Bladder microvascular endothelial cell (primary cell): ENCODE data around the gene TMUB2. TPM values are rescaled to one million over a fixed set of nuclear protein-coding genes. Genes with fewer than 3 reads are reported as not detected.

Source experiments
- total RNA-seq: library from RNA; depleted of rRNA; stranded (reverse); fragments of >200 nt; gene quantifications from 2 replicates; pipeline ENCODE4 v1.2.3, GENCODE V29; 2014

Gene TMUB2
- 24.3 and 36.6 TPM in 2 replicates for total RNA-seq

GRCh38 chr17:44186307-44187130, at the start of gene TMUB2:
TSS of gene TMUB2 (plus strand) at chr17:44186972. CDS start at chr17:44187709, 737 bp downstream.

GRCh38 chr17:44170499-44171201, 16.1 kb upstream of the TMUB2 start, which contains the start of gene ASB16:
TSS of gene ASB16 (plus strand) at chr17:44170704. CDS start at chr17:44170790, 86 bp downstream.

GRCh38 chr17:44199553-44200477, 13.0 kb downstream of the TMUB2 start, which contains the start of gene ATXN7L3:
TSS of gene ATXN7L3 (minus strand) at chr17:44199884. CDS start at chr17:44198070, 1,814 bp downstream.

GRCh38 chr17:44219616-44220212, 32.9 kb downstream of the TMUB2 start, which contains the start of gene UBTF:
TSS of gene UBTF (minus strand) at chr17:44219675. CDS start at chr17:44218229, 1,446 bp downstream.

Other genes starting within 250 kb of the TMUB2 start
- gene PPY, start 244.5 kb upstream of the TMUB2 start, total RNA-seq, result not detected in 2 replicates
- gene PYY, start 233.0 kb upstream of the TMUB2 start, total RNA-seq, result not detected in 2 replicates
- 2.0 and 5.3 TPM in 2 replicates for gene NAGS, start 182.3 kb upstream of the TMUB2 start, total RNA-seq
- 78.7 and 83.5 TPM in 2 replicates for gene TMEM101, start 172.0 kb upstream of the TMUB2 start, total RNA-seq
- gene LSM12, start 120.3 kb upstream of the TMUB2 start, total RNA-seq, result 14.4 and 21.1 TPM in 2 replicates
- 13.1 and 29.1 TPM in 2 replicates for gene G6PC3, start 116.2 kb upstream of the TMUB2 start, total RNA-seq
- 45.6 and 50.3 TPM in 2 replicates for gene HDAC5, start 63.3 kb upstream of the TMUB2 start, total RNA-seq
- gene HROB, start 45.0 kb upstream of the TMUB2 start, total RNA-seq, result 2.6 and 2.8 TPM in 2 replicates
- gene ASB16, start 16.3 kb upstream of the TMUB2 start, total RNA-seq, result not detected in 2 replicates
- 31.4 and 43.0 TPM in 2 replicates for gene ATXN7L3, start 12.9 kb downstream of the TMUB2 start, total RNA-seq
- 35.3 and 63.9 TPM in 2 replicates for gene UBTF, start 32.7 kb downstream of the TMUB2 start, total RNA-seq
- gene SLC4A1, start 81.2 kb downstream of the TMUB2 start, total RNA-seq, result not detected in 2 replicates
- gene RUNDC3A, start 121.6 kb downstream of the TMUB2 start, total RNA-seq, result 0.25 and 0.32 TPM in 2 replicates
- 49.1 and 86.8 TPM in 2 replicates for gene SLC25A39, start 137.9 kb downstream of the TMUB2 start, total RNA-seq
- 484 and 834 TPM in 2 replicates for gene GRN, start 158.3 kb downstream of the TMUB2 start, total RNA-seq
- 3.5 and 3.6 TPM in 2 replicates for gene FAM171A2, start 176.9 kb downstream of the TMUB2 start, total RNA-seq
- gene ITGA2B, start 202.7 kb downstream of the TMUB2 start, total RNA-seq, result under 0.01 and 0.76 TPM in 2 replicates